CD8-positive, alpha-beta memory T cell (primary cell): ENCODE measurements around the gene CRTC3. TPM values are rescaled to one million over a fixed set of nuclear protein-coding genes. Genes with fewer than 3 reads are reported as not detected.
A peak's percentile ranks its signal among the peaks of the same experiment; 100 is the strongest.

ENCODE experiments used
- CTCF ChIA-PET: fragments of 350-600 bp; sonication (Branson Sonifier 250); formaldehyde crosslinking; loops from one replicate; lab custom pipeline; 2021; ENCODE audit warnings: antibody characterized with exemption; lab: Charles Lee
- POLR2A ChIA-PET: fragments of 350-600 bp; sonication (Branson Sonifier 250); formaldehyde crosslinking; loops from one replicate; lab custom pipeline; 2021; ENCODE audit warnings: antibody characterized with exemption; lab: Charles Lee
- DNase-seq, 5 donors: peaks; one replicate each; pipeline versions ENCODE4 v3.0.0 to v3.0.0-alpha.2; 2020 to 2022; ENCODE audit warnings: mixed read lengths in 1 of 5
- H3K27ac ChIP-seq: one replicate; pipeline ENCODE4 v1.7.0; 2013; ENCODE audit warnings: low read depth, mild to moderate bottlenecking, low read length, moderate library complexity
- H3K27me3 ChIP-seq: 2 replicates; pipeline ENCODE4 v1.7.0; 2013; ENCODE audit warnings: low read length, mild to moderate bottlenecking; ENCODE audit not compliant: insufficient read depth, poor library complexity, severe bottlenecking
- H3K36me3 ChIP-seq: 2 replicates; pipeline ENCODE4 v1.7.0; 2013; ENCODE audit warnings: mild to moderate bottlenecking, low read length, moderate library complexity; ENCODE audit not compliant: insufficient read depth
- H3K4me1 ChIP-seq: 2 replicates; pipeline ENCODE4 v1.7.0; 2013; ENCODE audit warnings: mild to moderate bottlenecking, low read length, moderate library complexity; ENCODE audit not compliant: insufficient read depth
- H3K4me3 ChIP-seq: 2 replicates; pipeline ENCODE4 v1.7.0; 2013; ENCODE audit warnings: mild to moderate bottlenecking, low read length
- H3K9me3 ChIP-seq: 2 replicates; pipeline ENCODE4 v1.7.0; 2013; ENCODE audit warnings: mild to moderate bottlenecking, low read length
- H3K27ac Mint-ChIP-seq, 8 donors: one replicate each; pipeline ENCODE4 v1.8.0; 2020 to 2021; ENCODE audit warnings: mixed read lengths in 8 of 8, mild to moderate bottlenecking in 6 of 8, inconsistent platforms in 3 of 8, moderate library complexity in 3 of 8
- H3K27me3 Mint-ChIP-seq, 2 donors: one replicate each; pipeline ENCODE4 v1.8.0; 2020 to 2021; ENCODE audit warnings: mixed read lengths in 2 of 2, mild to moderate bottlenecking in 1 of 2, moderate library complexity in 1 of 2
- H3K36me3 Mint-ChIP-seq, 3 donors: one replicate each; pipeline ENCODE4 v1.8.0; 2020 to 2021; ENCODE audit warnings: mixed read lengths in 3 of 3, inconsistent platforms in 1 of 3, mild to moderate bottlenecking in 1 of 3
- H3K4me1 Mint-ChIP-seq, 3 donors: one replicate each; pipeline ENCODE4 v1.8.0; 2020 to 2021; ENCODE audit warnings: mixed read lengths in 3 of 3, inconsistent platforms in 1 of 3, mild to moderate bottlenecking in 1 of 3
- H3K4me3 Mint-ChIP-seq, 7 donors: one replicate each; pipeline ENCODE4 v1.8.0; 2020 to 2021; ENCODE audit warnings: mixed read lengths in 7 of 7, mild to moderate bottlenecking in 6 of 7, moderate library complexity in 4 of 7, inconsistent platforms in 2 of 7
- H3K9me3 Mint-ChIP-seq, 5 donors: one replicate each; pipeline ENCODE4 v1.8.0; 2020 to 2022; ENCODE audit warnings: mixed read lengths in 5 of 5, mild to moderate bottlenecking in 3 of 5, moderate library complexity in 2 of 5, inconsistent platforms in 1 of 5
- polyA plus RNA-seq: library from polyadenylated mRNA; unstranded; fragments of 300-500 nt; fragmentation: Illumina TruSeq; gene quantifications from one replicate; pipeline ENCODE4 v1.2.3, GENCODE V29; 2021
- total RNA-seq, 2 experiments: library from RNA; stranded (reverse); gene quantifications; one replicate each; pipeline ENCODE4 v1.2.3, GENCODE V29; 2021

CRTC3 gene
- total and polyA plus RNA-seq, 3 experiments from 2014 or later = 25.5 to 34.2 (median 26.7) TPM

DNA sequence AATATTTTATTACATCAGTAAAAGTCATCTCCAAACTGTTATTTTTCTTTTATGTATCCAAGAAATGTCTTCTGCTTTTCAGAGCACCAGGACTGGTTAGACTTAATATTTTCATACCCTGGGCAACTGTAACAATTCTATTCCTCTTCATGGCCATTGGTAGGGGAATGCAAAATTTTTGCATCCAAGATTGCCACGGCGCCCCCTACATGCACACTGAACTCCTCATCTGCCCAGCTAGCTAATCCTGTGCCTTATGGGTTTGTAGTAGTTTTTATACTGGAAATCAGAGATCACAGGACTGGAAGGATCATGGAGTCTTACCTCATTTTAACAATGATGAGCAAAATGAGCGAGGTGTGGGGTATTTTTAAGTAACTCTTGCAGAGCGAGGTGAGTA is 74.2 kb downstream of the CRTC3 start:
- H3K27me3 ChIP-seq = no peaks in the 10 kb centered on the region
- H3K36me3 Mint-ChIP-seq = peaks cover 0 to 58% (median 21%) of the 10 kb centered on the region in 3 donors
- H3K27ac Mint-ChIP-seq = peak overlapping the region in 1 of 8 donors; percentile 59
- H3K4me1 ChIP-seq = peaks cover 21% of the 10 kb centered on the region
- H3K27me3 Mint-ChIP-seq = no peaks in the 10 kb centered on the region
- no peak overlapping the region for H3K27ac ChIP-seq
- H3K4me3 Mint-ChIP-seq = no peak overlapping the region
- no peaks in the 10 kb centered on the region for H3K9me3 ChIP-seq
- peaks cover 16 to 35% (median 18%) of the 10 kb centered on the region in 3 donors for H3K4me1 Mint-ChIP-seq
- peak in 3 of 5 donors; percentile 12 to 52 (median 17) for DNase-seq
- POLR2A ChIA-PET = interaction anchor here (0.6 kb wide), 1 partner anchor 123 kb away, joined by 13 read pairs; no protein-coding TSS in a partner anchor
- H3K4me3 ChIP-seq = no peak overlapping the region
- H3K9me3 Mint-ChIP-seq = no peaks in the 10 kb centered on the region
- CTCF ChIA-PET = interaction anchor here (0.8 to 2.6 kb wide), 6 partner anchors 9 to 244 kb away, joined by 3 to 8 read pairs (median 5); no protein-coding TSS in a partner anchor
- no peaks in the 10 kb centered on the region for H3K36me3 ChIP-seq

DNA sequence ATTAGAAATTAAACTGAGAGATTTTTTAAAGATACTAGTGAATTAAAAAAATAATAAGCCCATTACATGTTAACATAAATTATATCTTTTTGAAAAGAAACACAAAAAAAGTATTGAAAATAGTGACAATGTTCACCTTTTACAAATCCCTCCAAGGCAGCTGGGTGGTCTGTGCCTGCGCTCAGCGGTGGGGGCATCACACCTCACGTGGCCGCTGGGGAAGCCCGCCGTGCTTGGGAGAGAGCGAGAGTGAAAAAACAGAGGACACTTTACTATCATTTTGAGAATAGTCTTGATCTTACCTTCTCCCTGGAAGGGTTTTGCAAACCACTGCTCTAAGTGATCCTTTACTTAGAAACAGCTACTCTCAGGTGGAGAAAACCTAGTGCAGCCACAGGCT is 76.9 kb downstream of the CRTC3 start:
- Histone ChIP-seq H3K27ac (no peak overlapping the region), H3K36me3 (peaks cover 4% of the 10 kb centered on the region), H3K4me3 (no peak overlapping the region), H3K9me3 (no peaks in the 10 kb centered on the region), H3K4me1 (no peaks in the 10 kb centered on the region), H3K27me3 (no peaks in the 10 kb centered on the region)
- Mint-ChIP-seq H3K27me3 (no peaks in the 10 kb centered on the region), H3K36me3 (peaks cover 0 to 68% (median 23%) of the 10 kb centered on the region in 3 donors), H3K9me3 (no peaks in the 10 kb centered on the region), H3K27ac (no peak overlapping the region), H3K4me1 (peaks cover 10 to 20% (median 12%) of the 10 kb centered on the region in 3 donors), H3K4me3 (no peak overlapping the region)
- POLR2A ChIA-PET = no interaction called here
- CTCF ChIA-PET = interaction anchor here (1.2 kb wide), 1 partner anchor 9 kb away, joined by 3 read pairs; no protein-coding TSS in a partner anchor
- DNase-seq = no peak

DNA sequence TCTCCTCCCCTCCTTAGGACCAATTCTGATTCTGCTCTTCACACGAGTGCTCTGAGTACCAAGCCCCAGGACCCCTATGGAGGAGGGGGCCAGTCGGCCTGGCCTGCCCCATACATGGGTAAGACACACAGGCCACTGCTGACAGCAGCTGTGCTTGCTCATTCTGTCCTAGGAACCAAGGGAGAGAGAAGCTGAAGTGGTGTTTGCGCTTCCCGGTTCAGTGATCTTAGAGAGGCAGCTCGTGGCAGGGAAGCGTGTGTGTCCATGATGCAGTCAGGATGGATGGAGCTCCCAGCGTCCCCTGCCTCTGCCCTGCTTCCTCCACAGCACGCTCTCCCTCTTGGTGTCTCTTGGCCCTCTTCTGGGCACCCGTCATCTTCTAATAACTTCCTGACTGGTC is 77.6 kb downstream of the CRTC3 start:
- Mint-ChIP-seq H3K36me3 (peaks cover 0 to 68% (median 20%) of the 10 kb centered on the region in 3 donors), H3K4me1 (peaks cover 10 to 20% (median 12%) of the 10 kb centered on the region in 3 donors), H3K27ac (peak overlapping the region in 2 of 8 donors; percentile 21 to 38), H3K27me3 (no peaks in the 10 kb centered on the region), H3K9me3 (no peaks in the 10 kb centered on the region), H3K4me3 (no peak overlapping the region)
- Histone ChIP-seq H3K4me3 (no peak overlapping the region), H3K4me1 (no peaks in the 10 kb centered on the region), H3K27me3 (no peaks in the 10 kb centered on the region), H3K36me3 (peaks cover 4% of the 10 kb centered on the region), H3K9me3 (no peaks in the 10 kb centered on the region), H3K27ac (no peak overlapping the region)
- ChIA-PET POLR2A (no interaction called here), CTCF (no interaction called here)
- DNase-seq = no peak

DNA sequence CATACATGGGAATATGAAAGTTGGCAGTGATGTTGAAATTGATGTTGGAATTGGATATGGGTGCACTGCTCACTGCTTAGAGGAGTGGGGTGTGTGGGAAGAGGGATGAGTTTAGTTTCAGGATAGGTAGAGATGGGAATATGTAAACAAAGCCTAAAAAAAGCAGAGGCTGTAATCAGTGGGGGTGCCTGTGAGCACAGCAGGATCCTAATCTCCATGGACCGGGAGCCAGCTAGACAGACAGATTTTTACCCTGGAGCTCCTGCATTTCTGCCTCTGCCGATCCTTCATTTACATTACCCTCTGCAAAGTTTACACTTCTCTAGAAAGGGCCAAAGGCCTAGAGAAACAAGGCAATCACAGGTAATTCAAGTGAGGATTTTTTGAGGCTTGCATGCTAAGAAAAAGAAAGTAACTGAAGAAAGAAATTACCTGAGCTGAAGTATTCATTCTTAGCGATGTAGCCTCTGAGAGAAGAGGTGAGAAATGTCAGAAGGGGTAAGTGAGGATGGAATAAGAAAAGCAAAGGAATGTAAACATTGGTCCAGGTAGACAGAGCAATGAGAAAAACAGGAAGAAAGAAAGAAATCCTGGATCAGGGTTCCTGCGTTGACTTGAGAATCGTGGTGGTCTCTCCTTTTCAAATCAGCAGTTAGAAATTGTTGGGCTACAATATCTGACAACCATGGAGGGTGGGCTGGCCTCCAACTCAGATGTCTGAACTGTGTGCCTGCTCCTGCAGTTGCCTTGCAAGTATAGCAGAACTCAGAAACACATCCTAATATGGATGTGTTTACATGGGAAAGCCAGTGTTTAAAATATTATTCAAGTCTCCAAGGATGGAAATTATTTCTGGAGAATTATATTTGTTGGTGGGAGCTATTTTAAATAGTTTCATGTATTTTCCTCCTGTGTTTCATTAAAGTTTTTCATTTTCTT is 79.8 kb downstream of the CRTC3 start:
- POLR2A ChIA-PET = no interaction called here

DNA sequence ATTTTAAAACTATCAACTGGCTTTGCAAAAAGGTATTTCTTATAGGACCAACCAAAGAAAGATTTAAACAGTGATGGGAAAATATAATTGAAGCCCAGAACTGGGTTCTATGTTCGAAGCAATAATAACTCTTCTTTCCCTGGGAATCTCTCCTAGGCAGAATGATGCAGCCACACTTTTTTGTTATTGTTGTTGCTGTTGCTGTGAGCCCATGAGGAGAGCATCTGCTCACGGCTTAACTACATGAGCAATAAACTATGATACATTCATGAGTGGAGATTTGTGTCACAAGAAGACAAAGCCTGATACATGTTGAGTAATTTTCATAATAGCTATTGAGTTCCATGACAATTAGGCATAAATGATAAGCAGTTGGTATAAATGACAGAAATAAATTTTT is 80.5 kb downstream of the CRTC3 start:
- peaks cover 0 to 74% (median 24%) of the 10 kb centered on the region in 3 donors for H3K36me3 Mint-ChIP-seq
- CTCF ChIA-PET = no interaction called here

More for the DNA sequence above, 79.8 kb downstream of the CRTC3 start:
- H3K4me3 Mint-ChIP-seq = no peak overlapping the region
- Histone ChIP-seq H3K9me3 (no peaks in the 10 kb centered on the region), H3K27ac (no peak overlapping the region), H3K4me3 (no peak overlapping the region), H3K36me3 (peaks cover 4% of the 10 kb centered on the region), H3K27me3 (no peaks in the 10 kb centered on the region), H3K4me1 (peaks cover 8% of the 10 kb centered on the region)
- H3K27ac Mint-ChIP-seq = peak overlapping the region in 5 of 8 donors; percentile 1 to 70 (median 68)
- peaks cover 7 to 19% (median 7%) of the 10 kb centered on the region in 3 donors for H3K4me1 Mint-ChIP-seq
- DNase-seq = no peak
- CTCF ChIA-PET = no interaction called here
- no peaks in the 10 kb centered on the region for H3K9me3 Mint-ChIP-seq
- no peaks in the 10 kb centered on the region for H3K27me3 Mint-ChIP-seq
- H3K36me3 Mint-ChIP-seq = peaks cover 0 to 75% (median 25%) of the 10 kb centered on the region in 3 donors

DNA sequence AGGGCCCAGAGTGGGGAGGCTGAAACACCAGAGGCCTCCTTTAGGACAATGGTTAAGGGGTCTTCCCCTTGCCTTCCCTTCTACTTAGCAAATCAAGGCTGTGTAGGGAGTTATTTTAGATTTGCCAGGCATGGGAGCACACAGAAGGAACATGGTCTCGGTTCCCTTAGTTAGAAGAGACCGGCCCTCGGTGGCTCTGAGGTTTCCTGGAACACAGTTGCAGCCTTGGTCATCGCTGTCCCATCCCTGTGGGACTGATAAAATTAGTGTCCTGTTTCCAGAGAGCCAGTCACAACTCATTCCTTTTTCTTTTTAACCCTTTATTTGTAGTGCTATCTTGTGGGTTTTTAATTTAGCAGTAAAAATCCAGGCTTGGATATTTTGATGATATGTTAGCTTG is 81.4 kb downstream of the CRTC3 start:
- Histone ChIP-seq H3K36me3 (peaks cover 6% of the 10 kb centered on the region), H3K4me1 (peaks cover 8% of the 10 kb centered on the region), H3K27ac (no peak overlapping the region), H3K9me3 (no peaks in the 10 kb centered on the region), H3K27me3 (no peaks in the 10 kb centered on the region), H3K4me3 (no peak overlapping the region)
- Mint-ChIP-seq H3K4me3 (no peak overlapping the region), H3K27me3 (no peaks in the 10 kb centered on the region), H3K4me1 (peaks cover 7 to 19% (median 7%) of the 10 kb centered on the region in 3 donors), H3K9me3 (no peaks in the 10 kb centered on the region), H3K27ac (peak overlapping the region in 1 of 8 donors; percentile 47), H3K36me3 (peaks cover 0 to 76% (median 19%) of the 10 kb centered on the region in 3 donors)
- no peak for DNase-seq
- POLR2A ChIA-PET = no interaction called here
- CTCF ChIA-PET = interaction anchor here (0.6 kb wide), 1 partner anchor 233 kb away, joined by 3 read pairs; no protein-coding TSS in a partner anchor

More for the DNA sequence above, 80.5 kb downstream of the CRTC3 start:
- Mint-ChIP-seq H3K4me1 (peaks cover 7 to 19% (median 7%) of the 10 kb centered on the region in 3 donors), H3K9me3 (no peaks in the 10 kb centered on the region), H3K4me3 (no peak overlapping the region), H3K27me3 (no peaks in the 10 kb centered on the region), H3K27ac (no peak overlapping the region)
- no peaks in the 10 kb centered on the region for H3K27me3 ChIP-seq
- peaks cover 4% of the 10 kb centered on the region for H3K36me3 ChIP-seq
- H3K27ac ChIP-seq = no peak overlapping the region
- POLR2A ChIA-PET = no interaction called here
- no peaks in the 10 kb centered on the region for H3K9me3 ChIP-seq
- DNase-seq = no peak
- peaks cover 8% of the 10 kb centered on the region for H3K4me1 ChIP-seq
- no peak overlapping the region for H3K4me3 ChIP-seq

DNA sequence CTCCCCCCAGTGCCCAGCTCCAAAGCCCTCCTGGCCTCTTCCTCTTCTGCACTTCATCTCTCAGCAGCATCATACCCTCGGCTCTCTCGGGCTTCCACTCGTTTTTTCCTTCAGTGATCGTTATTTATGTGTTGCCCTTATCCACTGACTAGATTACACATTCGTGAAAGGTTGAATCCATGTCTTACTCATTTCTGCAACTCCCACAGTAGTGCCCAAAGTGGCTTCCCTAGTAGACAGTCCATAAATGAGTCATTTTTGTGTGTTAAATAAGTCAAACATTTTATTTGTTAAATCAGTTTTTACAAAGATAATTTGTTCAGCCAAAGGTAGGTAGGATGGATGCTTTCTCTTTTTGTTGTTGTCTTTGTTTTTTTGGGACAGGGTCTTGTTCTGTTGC is 87.4 kb downstream of the CRTC3 start:
- ChIA-PET CTCF (no interaction called here), POLR2A (no interaction called here)
- Histone ChIP-seq H3K4me3 (no peak overlapping the region), H3K9me3 (no peaks in the 10 kb centered on the region), H3K27ac (no peak overlapping the region), H3K4me1 (peaks cover 27% of the 10 kb centered on the region), H3K36me3 (peaks cover 16% of the 10 kb centered on the region), H3K27me3 (no peaks in the 10 kb centered on the region)
- peaks cover 16 to 40% (median 27%) of the 10 kb centered on the region in 3 donors for H3K4me1 Mint-ChIP-seq
- H3K27ac Mint-ChIP-seq = peak overlapping the region in 3 of 8 donors; percentile 9 to 71 (median 10)
- peaks cover 9 to 69% (median 14%) of the 10 kb centered on the region in 3 donors for H3K36me3 Mint-ChIP-seq
- DNase-seq = no peak
- no peaks in the 10 kb centered on the region for H3K9me3 Mint-ChIP-seq
- no peaks in the 10 kb centered on the region for H3K27me3 Mint-ChIP-seq
- no peak overlapping the region for H3K4me3 Mint-ChIP-seq
